Subcutaneous adipose tissue (tissue), 4 donors: ENCODE data around the gene TBC1D8. TPM values are rescaled to one million over a fixed set of nuclear protein-coding genes. Genes with fewer than 3 reads are reported as not detected.

Source experiments
- CTCF ChIP-seq: fragments of 450-650 bp; IDR thresholded peaks from one replicate; pipeline ENCODE4 v1.5.1; 2016; ENCODE audit warnings: low read depth, mild to moderate bottlenecking, control low read depth, antibody characterized with exemption, moderate library complexity
- total RNA-seq, 4 donors: library from RNA; depleted of rRNA; stranded (reverse); fragments of >200 nt; gene quantifications; one replicate each; pipeline ENCODE4 v1.1.0, GENCODE V29; 2016

The TBC1D8 gene
- 100 to 1,000 TPM in 1 of 4 donors, 10 to 100 TPM in 3; 21.2 to 119 (median 32.0) TPM for total RNA-seq

DNA sequence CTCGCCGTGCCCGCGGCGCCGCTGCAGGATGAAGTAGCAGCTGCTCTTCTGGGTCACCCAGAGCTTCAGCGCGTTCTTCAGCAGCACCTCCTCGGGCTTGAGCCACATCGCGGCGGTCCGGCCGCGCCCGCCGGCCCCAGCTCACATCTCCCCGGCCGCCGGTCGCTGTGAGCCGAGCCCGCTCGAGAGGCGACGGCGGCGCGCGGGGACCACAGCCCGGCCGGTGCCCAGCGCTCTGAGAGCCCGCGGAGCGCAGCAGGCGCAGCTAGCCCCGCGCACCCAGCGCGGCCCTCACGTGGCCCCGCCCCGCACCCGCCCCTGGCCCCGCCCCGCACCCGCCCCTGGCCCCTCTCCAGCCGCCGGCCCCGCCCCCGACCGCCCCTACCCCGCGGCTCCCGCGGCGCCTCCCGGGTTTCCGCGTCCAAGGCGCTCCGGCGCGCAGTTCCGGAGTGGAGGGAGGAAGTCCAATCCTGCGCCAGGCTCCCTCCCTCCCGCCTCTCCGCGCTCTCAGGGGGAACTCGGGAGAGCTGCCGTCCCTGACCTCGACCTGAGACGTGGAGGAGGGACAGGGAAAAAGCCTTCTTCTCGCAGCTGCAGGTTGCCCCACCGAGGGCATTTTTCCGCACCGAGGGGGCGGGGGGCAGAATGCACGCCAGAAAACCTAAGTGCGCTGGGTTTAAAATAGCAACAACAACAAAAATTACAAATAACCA, at the start of gene TBC1D8:
TBC1D8 (minus strand) TSS at position 237 of the 713 bp plus-strand sequence; CDS start at position 108, 129 bp downstream.
- TF ChIP-seq CTCF, result no peak

- no peak for TF ChIP-seq CTCF
Measured at GRCh38 chr2:101200676-101201075, 49.5 kb upstream of the TBC1D8 start.

DNA sequence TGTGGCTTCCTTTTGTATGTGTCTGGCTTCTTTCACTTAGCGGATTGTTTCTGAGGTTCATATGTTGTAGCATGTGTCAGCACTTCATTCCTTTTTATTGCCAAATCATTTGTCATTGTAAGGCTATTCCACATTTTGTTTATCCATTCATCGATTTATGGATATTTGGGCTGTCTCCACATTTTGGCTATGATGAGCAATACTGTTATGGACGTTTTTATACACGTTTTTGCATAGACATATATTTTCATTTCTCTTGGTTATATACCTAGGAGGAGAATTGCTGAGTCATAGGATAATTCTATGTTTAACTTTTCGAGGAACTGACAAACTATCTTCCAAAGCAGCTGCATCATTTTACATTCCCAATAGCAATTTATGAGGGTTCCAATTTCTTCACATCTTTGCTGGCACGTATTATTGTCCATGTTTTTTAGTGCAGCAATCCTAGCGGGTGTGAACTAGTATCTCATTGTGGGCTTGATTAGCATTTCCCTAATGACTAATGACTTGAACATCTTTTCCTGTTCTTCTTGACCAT, 48.1 kb upstream of the TBC1D8 start:
- no peak for TF ChIP-seq CTCF

DNA sequence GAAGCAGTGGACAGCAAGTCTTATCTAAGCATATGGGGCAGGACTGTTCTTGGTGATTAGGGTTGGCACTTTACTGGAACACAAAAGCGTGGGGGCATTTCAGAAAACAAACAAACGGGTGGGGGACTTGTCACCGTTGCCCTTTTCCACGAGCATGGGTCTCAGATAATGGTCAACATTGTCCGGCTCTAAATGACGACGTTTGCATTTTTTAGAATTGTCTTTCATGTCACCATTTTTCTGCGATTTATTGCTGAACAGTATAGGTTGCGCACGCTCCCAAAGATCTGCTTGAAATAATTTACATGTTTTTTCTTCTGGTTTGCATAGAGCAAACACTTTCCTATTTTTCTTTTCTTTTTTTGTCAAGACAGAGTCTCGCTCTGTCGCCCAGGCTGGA, 46.6 kb upstream of the TBC1D8 start:
- TF ChIP-seq CTCF, result no peak

GRCh38 chr2:101197215-101197745, 46.1 kb upstream of the TBC1D8 start:
- TF ChIP-seq CTCF, result no peak

GRCh38 chr2:101195871-101196661, 44.9 kb upstream of the TBC1D8 start:
- no peak for TF ChIP-seq CTCF
